HG02798 (cell line): Measurements from ENCODE around the gene SDHAF1.
"Not testable (repeated sequence)": the region's sequence is repeated elsewhere in the genome, so short reads cannot be mapped to it uniquely, and the experiment has no call there.

Experiments used
- ATAC-seq: cut with Tn5 transposase; IDR thresholded peaks from one replicate; pipeline ENCODE4 v1.9.1; 2021; ENCODE audit warnings: mild to moderate bottlenecking; ENCODE audit not compliant: unreplicated experiment, poor library complexity

SDHAF1 gene, protein sequence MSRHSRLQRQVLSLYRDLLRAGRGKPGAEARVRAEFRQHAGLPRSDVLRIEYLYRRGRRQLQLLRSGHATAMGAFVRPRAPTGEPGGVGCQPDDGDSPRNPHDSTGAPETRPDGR

GRCh38 chr19:35995048-35995993, at the start of gene SDHAF1:
SDHAF1 (plus strand) TSS chr19:35995188; CDS start chr19:35995275, 87 bp downstream.
- peak; percentile 86 for ATAC-seq

DNA sequence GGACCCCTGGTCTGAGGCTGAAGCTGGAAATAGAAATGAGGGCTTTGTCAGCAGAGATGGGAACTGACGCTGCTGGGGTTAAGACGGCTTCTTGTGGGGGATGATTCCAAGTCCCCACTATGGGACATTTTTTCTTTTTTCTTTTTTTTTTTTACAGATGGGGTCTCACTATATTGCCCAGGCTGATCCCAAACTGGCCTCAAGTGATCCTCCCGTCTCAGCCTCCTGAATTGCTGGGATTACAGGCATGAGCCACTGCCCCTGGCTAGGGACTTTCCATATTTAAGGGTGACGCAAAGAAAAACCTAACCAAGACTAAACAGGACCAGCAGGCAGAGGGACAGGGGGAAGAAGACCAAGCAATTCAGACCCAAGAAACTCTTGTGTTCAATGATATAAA, 48.8 kb upstream of the SDHAF1 start:
- no peak for ATAC-seq

GRCh38 chr19:35949131-35949530, 45.9 kb upstream of the SDHAF1 start:
- no peak for ATAC-seq

GRCh38 chr19:35955881-35956634, 38.9 kb upstream of the SDHAF1 start:
- no peak for ATAC-seq

GRCh38 chr19:35957411-35957810, 37.6 kb upstream of the SDHAF1 start:
- ATAC-seq, result not testable (repeated sequence)

GRCh38 chr19:35958660-35959039, 36.3 kb upstream of the SDHAF1 start:
- no peak for ATAC-seq

DNA sequence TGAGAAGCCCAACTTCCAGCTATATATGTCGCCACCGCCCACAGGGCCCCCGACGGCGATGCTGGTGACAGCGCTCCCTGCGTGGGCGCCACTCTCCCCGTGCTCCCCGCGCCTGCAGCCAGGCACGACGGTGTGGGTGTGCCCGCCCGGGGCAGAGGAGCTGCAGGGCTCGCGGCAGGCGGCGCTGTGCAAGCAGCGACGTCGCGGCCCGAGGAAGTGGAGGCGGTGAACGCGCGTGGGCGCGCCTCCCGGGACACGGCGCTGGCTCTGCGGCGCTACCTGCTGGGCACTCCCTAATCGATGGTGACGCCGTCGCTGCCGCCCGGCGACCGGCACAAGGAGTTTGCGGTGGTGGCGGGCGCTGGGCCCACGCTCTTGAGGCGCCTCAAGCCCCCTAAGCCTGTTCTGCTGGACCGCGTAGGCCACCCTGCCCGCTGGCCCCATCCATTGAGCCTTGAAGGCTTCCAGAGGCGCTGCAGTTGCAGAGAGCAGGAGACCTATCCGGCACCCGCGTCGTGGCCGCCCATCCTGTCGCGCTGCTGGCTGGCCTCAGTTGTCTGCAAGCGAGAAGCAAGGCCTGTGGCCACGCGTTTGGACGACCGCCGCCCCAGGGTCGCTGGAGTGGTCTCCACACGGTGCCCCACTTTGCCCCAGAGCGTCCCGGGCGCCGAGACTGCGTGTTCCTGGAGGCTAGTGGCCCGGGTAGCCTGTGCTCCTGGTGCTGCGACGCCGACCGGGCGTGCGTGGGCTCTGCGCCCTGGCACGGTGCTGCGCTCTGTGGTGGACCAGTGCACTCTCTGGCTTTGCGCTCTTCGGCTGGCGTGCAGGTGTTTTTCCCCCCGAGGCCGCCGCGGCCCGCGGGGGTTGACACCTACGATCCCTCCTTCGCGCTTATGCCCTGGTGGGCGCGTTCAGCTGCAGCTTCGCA, 35.7 kb upstream of the SDHAF1 start:
- no peak for ATAC-seq

- no peak for ATAC-seq
These were observed 35.0 kb upstream of the SDHAF1 start for GRCh38 chr19:35959968-35960320.

DNA sequence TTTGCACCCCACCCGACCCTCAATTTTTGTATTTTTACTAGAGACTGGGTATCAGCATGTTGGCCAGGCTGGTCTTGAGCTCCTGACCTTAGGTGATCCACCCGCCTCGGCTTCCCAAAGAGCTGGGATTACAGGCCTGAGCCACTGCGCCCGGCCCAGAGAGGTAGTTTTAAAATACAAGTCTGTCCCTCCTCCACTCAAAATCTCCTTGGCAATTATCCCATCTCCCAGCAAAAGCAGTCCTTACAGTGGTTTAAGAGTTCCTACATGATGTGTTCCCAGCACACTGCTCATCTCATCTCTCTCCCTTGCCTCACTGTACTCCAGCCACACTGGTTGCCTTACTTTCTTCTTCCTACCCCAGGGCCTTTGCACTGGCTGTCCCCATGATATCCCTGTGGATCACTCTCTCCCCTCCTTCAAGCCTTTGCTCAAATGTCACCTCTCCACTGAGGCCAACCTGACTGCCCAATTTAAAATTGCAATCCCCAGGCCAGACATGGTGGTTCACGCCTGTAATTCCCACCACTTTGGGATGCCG, 34.5 kb upstream of the SDHAF1 start:
- ATAC-seq, result no peak

- ATAC-seq, result no peak
These were observed 31.5 kb upstream of the SDHAF1 start for GRCh38 chr19:35963514-35963913.

- ATAC-seq, result no peak
These were observed 28.2 kb upstream of the SDHAF1 start for GRCh38 chr19:35966771-35967170.

- no peak for ATAC-seq
These were observed 21.5 kb upstream of the SDHAF1 start for GRCh38 chr19:35973487-35973886.

GRCh38 chr19:35975608-35976214, 19.3 kb upstream of the SDHAF1 start:
- no peak for ATAC-seq

GRCh38 chr19:35977446-35978222, 17.4 kb upstream of the SDHAF1 start:
- ATAC-seq, result no peak

DNA sequence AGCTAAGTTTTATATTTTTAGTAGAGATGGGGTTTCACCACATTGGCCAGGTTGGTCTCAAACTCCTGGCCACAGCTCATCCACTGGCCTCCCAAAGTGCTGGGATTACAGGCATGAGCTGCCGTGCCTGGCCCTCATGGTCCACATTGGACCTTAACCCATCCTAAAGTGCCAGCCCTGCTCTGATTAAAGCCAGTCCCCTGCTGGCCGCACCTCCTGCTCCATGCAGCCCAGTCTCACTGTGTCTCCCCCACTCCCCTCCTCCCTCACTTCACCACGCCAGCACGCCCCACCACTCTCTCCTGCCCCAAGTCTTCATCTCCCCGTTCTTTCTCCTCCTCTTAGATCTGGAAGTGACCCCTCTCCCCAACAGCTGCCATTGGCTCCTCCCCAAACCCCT, 16.7 kb upstream of the SDHAF1 start:
- ATAC-seq, result no peak

DNA sequence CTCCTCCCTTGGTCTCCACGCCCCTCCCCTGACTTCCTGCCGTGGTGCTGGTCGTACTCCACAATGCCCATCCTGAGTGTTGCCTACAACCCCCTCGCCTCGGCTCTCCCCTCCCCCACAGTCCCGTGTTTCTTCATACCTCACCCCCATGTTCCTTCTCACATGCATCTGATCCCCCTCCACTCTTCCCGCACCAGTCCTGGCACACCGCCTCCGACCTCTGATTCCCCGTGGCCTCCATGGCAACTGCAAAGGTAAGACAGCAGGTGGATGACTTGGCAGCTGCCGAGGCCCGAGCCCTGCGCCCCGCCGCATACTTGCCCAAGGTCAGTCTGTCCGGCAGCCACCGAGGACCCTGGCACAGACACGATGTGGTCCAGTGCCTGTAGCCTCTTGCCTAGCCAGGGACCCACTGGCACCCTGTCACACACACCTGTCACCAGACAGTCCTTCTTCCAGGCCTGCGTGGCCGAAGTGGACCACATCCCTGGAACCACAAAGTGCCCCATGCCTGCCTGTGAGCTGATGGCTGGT, 16.1 kb upstream of the SDHAF1 start:
- no peak for ATAC-seq

GRCh38 chr19:35980997-35981396, 14.0 kb upstream of the SDHAF1 start:
- ATAC-seq, result not testable (repeated sequence)

- ATAC-seq, result no peak
These were observed 11.8 kb upstream of the SDHAF1 start for GRCh38 chr19:35983177-35983576.
